ENCODE measurements around the gene MARCKS. TPM values are rescaled to one million over a fixed set of nuclear protein-coding genes. Genes with fewer than 3 reads are reported as not detected.

MARCKS gene
- total and polyA plus RNA-seq, 2 donors (not counting 3 experiments of a cell fraction or from before 2014, with no cell fraction given), result 59.5 to 315 TPM

GRCh38 chr6:113809826-113810225 is 47.3 kb upstream of the MARCKS start:
- no peak for DNase-seq (ENCODE audit: low read depth, low spot score)
- Histone ChIP-seq H4K20me1 (replicated peaks; ENCODE audit: control insufficient read depth, extremely low read depth, insufficient read depth, low read length) (no peaks in the 10 kb centered on the region), H3K79me2 (ENCODE audit: control insufficient read depth, insufficient read depth, low read length) (no peaks in the 10 kb centered on the region), H3K36me3 (ENCODE audit: control insufficient read depth in 2 of 2, extremely low read depth in 1 of 2, insufficient read depth in 2 of 2, low read length in 2 of 2) (no peaks in the 10 kb centered on the region), H3K27me3 (ENCODE audit: control insufficient read depth in 2 of 2, insufficient read depth in 2 of 2, low read length in 2 of 2) (no peaks in the 10 kb centered on the region), H3K9me3 (replicated peaks; ENCODE audit: control insufficient read depth, insufficient read depth, low read length) (no peaks in the 10 kb centered on the region), H3K4me2 (ENCODE audit: insufficient read depth, low read length) (no peak overlapping the region), H3K4me1 (ENCODE audit: control insufficient read depth, extremely low read depth, insufficient read depth, low read length) (no peaks in the 10 kb centered on the region), H3K27ac (ENCODE audit: insufficient read depth, low read depth, low read length) (no peak overlapping the region), H3K9me1 (replicated peaks; ENCODE audit: control insufficient read depth, extremely low read depth, insufficient read depth, low read length) (no peaks in the 10 kb centered on the region), H3K9ac (replicated peaks; ENCODE audit: extremely low read depth, insufficient read depth, low read length) (no peak overlapping the region), H2AFZ (ENCODE audit: low read depth, low read length) (no peak overlapping the region), H3K4me3 (replicated peaks in 1 of 3; ENCODE audit: insufficient read depth in 1 of 3, low read depth in 1 of 3, low read length in 3 of 3) (no peak overlapping the region)
- FAIRE-seq, result no peak
- intact Hi-C loops (cut with micrococcal nuclease) (no loop called here), dilution Hi-C loops (cut with MboI; ENCODE audit: extremely low pct_ligation_motif_present, low sequenced_read_pairs) (no loop called here)
- ChIA-PET CTCF (no interaction called here), POLR2A (no interaction called here)
- TF ChIP-seq FOS (IDR thresholded peaks at IDR 0.05; ENCODE audit: borderline replicate concordance, insufficient read depth, low read length) (no peak), JUN (IDR thresholded peaks at IDR 0.05; ENCODE audit: borderline replicate concordance, insufficient read depth, insufficient read length, low read depth) (no peak), POLR2AphosphoS5 (IDR thresholded peaks at IDR 0.05; ENCODE audit: insufficient read depth, low read depth, low read length) (no peak), GATA2 (IDR thresholded peaks at IDR 0.05; ENCODE audit: insufficient read depth, insufficient read length, low read depth, low read length) (no peak), MAX (IDR thresholded peaks at IDR 0.05; ENCODE audit: insufficient read depth, insufficient read length) (no peak)
- BruUV-seq (replicated peaks), result no TSS peak

- H3K9me3 ChIP-seq (replicated peaks; ENCODE audit: control insufficient read depth, insufficient read depth, low read length), result no peaks in the 10 kb centered on the region
- H3K27ac ChIP-seq (ENCODE audit: insufficient read depth, low read depth, low read length), result no peak overlapping the region
- TF ChIP-seq FOS (IDR thresholded peaks at IDR 0.05; ENCODE audit: borderline replicate concordance, insufficient read depth, low read length), result no peak
- no peak for TF ChIP-seq POLR2A (IDR thresholded peaks at IDR 0.05; ENCODE audit: low read depth, low read length)
- no peak for TF ChIP-seq JUN (IDR thresholded peaks at IDR 0.05; ENCODE audit: borderline replicate concordance, insufficient read depth, insufficient read length, low read depth)
- TF ChIP-seq EZH2 (IDR thresholded peaks at IDR 0.05; ENCODE audit: borderline replicate concordance, low read depth, low read length, severe bottlenecking), result no peak
- TF ChIP-seq POLR2AphosphoS5 (IDR thresholded peaks at IDR 0.05; ENCODE audit: insufficient read depth, low read depth, low read length), result no peak
- TF ChIP-seq MAX (IDR thresholded peaks at IDR 0.05; ENCODE audit: insufficient read depth, insufficient read length), result no peak
- TF ChIP-seq MYC (IDR thresholded peaks at IDR 0.05; ENCODE audit: low read depth, low read length), result no peak
- TF ChIP-seq GATA2 (IDR thresholded peaks at IDR 0.05; ENCODE audit: insufficient read depth, insufficient read length, low read depth, low read length), result no peak
- TF ChIP-seq, protein P1, sequence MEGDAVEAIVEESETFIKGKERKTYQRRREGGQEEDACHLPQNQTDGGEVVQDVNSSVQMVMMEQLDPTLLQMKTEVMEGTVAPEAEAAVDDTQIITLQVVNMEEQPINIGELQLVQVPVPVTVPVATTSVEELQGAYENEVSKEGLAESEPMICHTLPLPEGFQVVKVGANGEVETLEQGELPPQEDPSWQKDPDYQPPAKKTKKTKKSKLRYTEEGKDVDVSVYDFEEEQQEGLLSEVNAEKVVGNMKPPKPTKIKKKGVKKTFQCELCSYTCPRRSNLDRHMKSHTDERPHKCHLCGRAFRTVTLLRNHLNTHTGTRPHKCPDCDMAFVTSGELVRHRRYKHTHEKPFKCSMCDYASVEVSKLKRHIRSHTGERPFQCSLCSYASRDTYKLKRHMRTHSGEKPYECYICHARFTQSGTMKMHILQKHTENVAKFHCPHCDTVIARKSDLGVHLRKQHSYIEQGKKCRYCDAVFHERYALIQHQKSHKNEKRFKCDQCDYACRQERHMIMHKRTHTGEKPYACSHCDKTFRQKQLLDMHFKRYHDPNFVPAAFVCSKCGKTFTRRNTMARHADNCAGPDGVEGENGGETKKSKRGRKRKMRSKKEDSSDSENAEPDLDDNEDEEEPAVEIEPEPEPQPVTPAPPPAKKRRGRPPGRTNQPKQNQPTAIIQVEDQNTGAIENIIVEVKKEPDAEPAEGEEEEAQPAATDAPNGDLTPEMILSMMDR (IDR thresholded peaks at IDR 0.05; ENCODE audit: extremely low read depth in 1 of 2, insufficient read depth in 1 of 2, low read depth in 1 of 2, low read length in 2 of 2), result no peak
- FAIRE-seq, result no peak
- no peak for DNase-seq (ENCODE audit: low read depth, low spot score)
- no peak overlapping the region for H3K9ac ChIP-seq (replicated peaks; ENCODE audit: extremely low read depth, insufficient read depth, low read length)
- no peaks in the 10 kb centered on the region for H3K4me1 ChIP-seq (ENCODE audit: control insufficient read depth, extremely low read depth, insufficient read depth, low read length)
- no peaks in the 10 kb centered on the region for H4K20me1 ChIP-seq (replicated peaks; ENCODE audit: control insufficient read depth, extremely low read depth, insufficient read depth, low read length)
- H3K27me3 ChIP-seq (ENCODE audit: control insufficient read depth in 2 of 2, insufficient read depth in 2 of 2, low read length in 2 of 2), result no peaks in the 10 kb centered on the region
- ChIA-PET CTCF (no interaction called here), POLR2A (no interaction called here)
- H2AFZ ChIP-seq (ENCODE audit: low read depth, low read length), result no peak overlapping the region
- no peaks in the 10 kb centered on the region for H3K9me1 ChIP-seq (replicated peaks; ENCODE audit: control insufficient read depth, extremely low read depth, insufficient read depth, low read length)
- no peak overlapping the region for H3K4me2 ChIP-seq (ENCODE audit: insufficient read depth, low read length)
- no peaks in the 10 kb centered on the region for H3K36me3 ChIP-seq (ENCODE audit: control insufficient read depth in 2 of 2, extremely low read depth in 1 of 2, insufficient read depth in 2 of 2, low read length in 2 of 2)
- no TSS peak for BruUV-seq (replicated peaks)
- no peaks in the 10 kb centered on the region for H3K79me2 ChIP-seq (ENCODE audit: control insufficient read depth, insufficient read depth, low read length)
- no peak overlapping the region for H3K4me3 ChIP-seq (replicated peaks in 1 of 3; ENCODE audit: insufficient read depth in 1 of 3, low read depth in 1 of 3, low read length in 3 of 3)
- dilution Hi-C loops (cut with MboI; ENCODE audit: extremely low pct_ligation_motif_present, low sequenced_read_pairs) (no loop called here), intact Hi-C loops (cut with micrococcal nuclease) (no loop called here)
Measured at GRCh38 chr6:113813142-113813541, 44.0 kb upstream of the MARCKS start.

All from endothelial cell of umbilical vein (primary cell).